ENCODE results near the gene UBE2QL1.

The UBE2QL1 gene

DNA sequence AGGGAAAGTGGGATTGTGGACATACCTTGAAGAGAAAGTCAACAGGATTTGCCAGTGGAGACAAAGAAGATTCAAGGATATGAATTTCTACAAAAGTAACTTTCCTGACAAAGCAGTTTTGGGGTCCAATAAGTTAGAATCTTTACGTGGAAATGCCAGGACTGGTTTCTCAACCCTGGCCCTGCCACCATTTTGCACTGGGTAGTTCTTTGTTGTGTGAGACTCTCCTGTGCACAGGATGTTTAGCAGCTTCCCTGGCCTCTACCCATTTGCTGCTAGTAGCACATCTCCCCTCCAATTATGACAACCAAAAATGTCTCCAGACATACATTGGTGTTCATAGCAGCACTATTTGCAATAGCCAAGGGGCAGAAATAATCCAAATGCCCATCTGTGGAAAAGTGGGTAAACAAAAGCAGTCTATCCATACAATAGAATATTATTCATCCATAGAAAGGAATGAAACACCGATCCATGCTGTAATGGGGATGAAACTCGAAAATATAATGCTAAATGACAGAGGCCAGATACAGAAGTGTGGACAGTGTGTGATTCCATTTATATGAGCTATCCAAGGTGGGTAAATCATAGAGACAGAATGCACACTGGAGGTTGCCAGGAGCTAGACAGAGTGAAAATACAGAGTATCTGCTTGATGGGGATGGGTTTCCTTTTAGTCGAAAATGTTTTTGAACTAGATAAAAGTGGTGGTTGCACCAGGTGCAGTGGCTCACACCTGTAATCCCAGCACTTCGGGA is 92.8 kb downstream of the UBE2QL1 start:
- no peak for DNase-seq

DNA sequence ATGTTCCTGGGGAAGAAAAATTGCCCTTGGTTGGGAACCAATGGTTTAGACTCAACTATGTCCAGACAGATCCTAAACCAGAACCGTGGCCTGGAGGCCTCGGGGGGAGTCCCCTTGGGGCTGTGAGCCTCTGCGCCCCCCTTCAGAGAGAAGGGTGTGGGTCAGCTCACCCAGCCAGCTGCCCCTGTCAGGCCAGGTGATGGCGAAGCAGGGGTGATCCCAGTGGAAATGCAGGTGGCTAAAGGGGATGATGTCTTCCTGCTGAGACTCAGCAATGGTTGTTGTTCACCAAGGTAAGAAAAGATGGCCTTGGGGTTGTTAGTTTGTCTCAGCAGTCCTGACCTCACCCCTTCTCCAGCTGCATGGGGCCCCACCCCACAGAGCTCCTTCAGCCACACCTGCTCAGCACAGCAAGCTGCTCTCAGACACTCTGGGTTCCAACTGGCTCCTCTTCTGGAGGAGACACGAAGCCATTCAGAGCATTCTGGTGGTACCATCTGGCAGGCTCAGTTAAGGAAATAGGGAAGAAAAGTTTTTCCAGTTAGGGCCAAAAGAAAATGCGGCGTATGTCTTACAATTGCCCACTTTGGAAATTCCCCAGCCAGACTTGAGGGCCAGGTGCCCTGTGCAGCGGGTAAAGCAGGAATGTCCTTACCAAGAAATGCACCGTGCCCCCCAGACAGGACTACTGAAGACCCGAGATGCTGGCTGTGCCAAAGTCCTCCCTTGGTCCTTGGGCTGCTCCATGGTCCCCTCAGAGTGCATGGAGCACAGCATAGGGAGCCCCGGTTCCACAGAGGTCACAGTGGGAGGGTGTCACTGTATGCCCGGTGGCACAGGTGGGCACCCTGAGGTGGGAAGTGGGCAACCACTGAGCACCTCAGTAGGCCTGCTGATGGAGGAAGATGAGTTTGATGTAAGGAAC is 94.0 kb downstream of the UBE2QL1 start:
- no peak for DNase-seq

DNA sequence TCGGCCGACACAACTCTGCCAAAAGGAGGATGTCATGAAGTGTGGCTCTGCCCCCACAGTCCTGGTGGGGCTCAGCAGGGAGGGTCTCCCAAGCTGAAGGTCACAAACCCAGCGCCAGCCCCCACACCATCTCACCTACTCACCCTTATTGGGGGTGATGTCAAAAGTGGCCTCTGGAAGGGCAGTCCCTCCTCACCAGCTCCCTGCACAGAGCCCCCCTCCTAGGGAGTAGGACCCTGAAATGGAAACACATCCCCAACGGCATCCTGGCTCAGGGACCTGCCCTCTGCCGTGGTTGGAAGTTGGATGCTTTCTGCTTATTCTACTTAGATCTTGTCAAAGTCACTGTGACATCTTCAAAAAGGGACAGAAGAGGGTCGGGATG is 94.7 kb downstream of the UBE2QL1 start:
- no peak for DNase-seq

DNA sequence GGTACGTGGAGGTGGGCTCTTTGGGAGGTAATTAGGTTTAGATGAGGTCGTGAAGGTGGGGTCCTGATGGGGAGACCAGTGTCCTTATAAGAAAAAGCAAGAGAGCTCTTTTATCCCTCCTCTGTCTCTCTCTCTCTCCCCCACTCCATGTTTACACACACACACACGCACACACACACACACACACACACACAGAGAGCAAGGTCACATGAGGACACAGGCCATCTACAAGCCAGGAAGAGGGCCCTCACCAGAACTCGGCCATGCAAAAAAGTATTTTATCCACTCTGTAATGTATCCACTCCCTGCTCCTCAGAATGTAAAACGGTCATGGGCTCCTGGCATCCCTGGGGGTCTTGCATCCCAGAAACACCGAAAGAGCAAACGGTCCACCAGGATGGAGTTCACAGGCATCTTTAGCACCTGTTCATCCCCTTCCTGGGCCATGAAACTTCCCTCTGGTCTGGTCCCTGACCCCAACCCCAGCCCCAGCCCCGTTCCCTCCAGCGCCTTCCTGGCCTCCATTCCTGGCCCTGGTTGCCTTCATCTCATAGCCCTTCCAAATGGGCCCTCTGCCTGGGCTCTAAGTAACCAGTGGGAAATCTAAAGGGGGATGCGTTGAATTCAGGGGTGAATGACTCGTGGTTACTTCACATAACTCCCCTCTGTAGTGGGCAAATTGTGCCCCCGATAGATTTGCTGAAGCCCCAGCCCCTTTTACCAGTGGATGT is 95.3 kb downstream of the UBE2QL1 start:
- no peak for DNase-seq

All from OCI-M1 (cell line).